RPMI7951 (cell line): ENCODE data around the gene TTC9. TPM values are rescaled to one million over a fixed set of nuclear protein-coding genes. Genes with fewer than 3 reads are reported as not detected.

Experiments
- DNase-seq: peaks from one replicate; pipeline ENCODE4 v3.0.0-alpha.2; 2012; ENCODE audit warnings: low read depth
- total RNA-seq: library from RNA; depleted of rRNA; stranded (reverse); fragments of >200 nt; shearing (Covaris generic); gene quantifications from 2 replicates; pipeline ENCODE4 v1.2.3, GENCODE V29; 2014; rRNA removed

The TTC9 gene
- 0.10 TPM in 1 of 2 replicates, not detected in the other for total RNA-seq

- DNase-seq: no peak
These were observed at the start of gene TTC9 for GRCh38 chr14:70641548-70642302. Gene TTC9, plus strand, starts transcription at chr14:70641916. Its CDS starts 214 bp downstream, at chr14:70642130.

GRCh38 chr14:70594461-70594860 lies 47.3 kb upstream of the TTC9 start:
- no peak for DNase-seq

- DNase-seq: no peak
These were observed 46.1 kb upstream of the TTC9 start for GRCh38 chr14:70595443-70596185.

GRCh38 chr14:70597731-70598130 lies 44.0 kb upstream of the TTC9 start:
- no peak for DNase-seq

GRCh38 chr14:70599345-70599744 lies 42.4 kb upstream of the TTC9 start:
- DNase-seq: no peak

GRCh38 chr14:70600382-70601157 lies 41.1 kb upstream of the TTC9 start, which contains the start of gene MED6:
Gene MED6, minus strand, starts transcription at chr14:70600655. Its CDS starts 18 bp downstream, at chr14:70600637.
- peak; percentile 89 for DNase-seq

- no peak for DNase-seq
These were observed 40.6 kb upstream of the TTC9 start for GRCh38 chr14:70601162-70601561.

GRCh38 chr14:70602254-70602653 lies 39.5 kb upstream of the TTC9 start:
- DNase-seq: no peak

GRCh38 chr14:70611216-70611615 lies 30.5 kb upstream of the TTC9 start:
- DNase-seq: no peak

- no peak for DNase-seq
These were observed 25.1 kb upstream of the TTC9 start for GRCh38 chr14:70616646-70617045.

GRCh38 chr14:70618314-70618713 lies 23.4 kb upstream of the TTC9 start:
- no peak for DNase-seq

GRCh38 chr14:70619708-70620107 lies 22.0 kb upstream of the TTC9 start:
- DNase-seq: no peak

GRCh38 chr14:70622111-70622712 lies 19.5 kb upstream of the TTC9 start:
- peak; percentile 38 for DNase-seq

GRCh38 chr14:70624972-70625371 lies 16.7 kb upstream of the TTC9 start:
- no peak for DNase-seq

GRCh38 chr14:70631948-70632347 lies 9.8 kb upstream of the TTC9 start:
- DNase-seq: no peak

GRCh38 chr14:70635971-70636595 lies 5.6 kb upstream of the TTC9 start:
- DNase-seq: no peak

GRCh38 chr14:70638416-70638815 lies 3.3 kb upstream of the TTC9 start:
- no peak for DNase-seq

- DNase-seq: peak; percentile 52
These were observed 673 bp upstream of the TTC9 start for GRCh38 chr14:70640938-70641547.

GRCh38 chr14:70642303-70643235 lies 853 bp downstream of the TTC9 start:
- no peak for DNase-seq

- no peak for DNase-seq
These were observed 2.3 kb downstream of the TTC9 start for GRCh38 chr14:70643967-70644366.
